Endothelial cell of umbilical vein (primary cell): ENCODE measurements around the gene SMPX. TPM values are rescaled to one million over a fixed set of nuclear protein-coding genes. Genes with fewer than 3 reads are reported as not detected.

ENCODE experiments used
- BruUV-seq: library from RNA; stranded (reverse); fragments of 400-500 nt; replicated peaks from 2 replicates; lab custom pipeline; 2021; lab: Mats Ljungman, UMichigan
- CTCF ChIA-PET: fragments of 300-600, 350-600 bp; sonication (Branson Sonifier 250); formaldehyde crosslinking; loops from one replicate; lab custom pipeline; 2021; ENCODE audit warnings: antibody characterized with exemption, inconsistent platforms; lab: Charles Lee
- POLR2A ChIA-PET: fragments of 300-600, 350-600 bp; sonication (Branson Sonifier 250); formaldehyde crosslinking; loops from one replicate; lab custom pipeline; 2021; ENCODE audit warnings: antibody characterized with exemption, inconsistent platforms; lab: Charles Lee
- DNase-seq: peaks from one replicate; pipeline ENCODE4 v3.0.0-alpha.2; 2011; ENCODE audit warnings: low read depth, low spot score
- FAIRE-seq: peaks from 2 replicates; lab custom pipeline; 2011; peaks lifted over from hg19 to GRCh38; lab: Jason Lieb, UNC
- H2AFZ ChIP-seq: 2 replicates; pipeline ENCODE4 v1.6.0; 2012; ENCODE audit warnings: low read depth, low read length, control low read depth, inconsistent platforms
- H3K27ac ChIP-seq: 2 replicates; pipeline ENCODE4 v1.5.1; 2011; ENCODE audit warnings: low read depth, mild to moderate bottlenecking, control low read depth, low read length, moderate library complexity; ENCODE audit not compliant: insufficient read depth
- H3K27me3 ChIP-seq, 2 experiments: 2 replicates each; pipeline versions ENCODE4 v1.6.0 to v1.6.1; 2011; ENCODE audit warnings: low read length in 2 of 2, mixed read lengths in 1 of 2; ENCODE audit not compliant: control insufficient read depth in 2 of 2, insufficient read depth in 2 of 2
- H3K36me3 ChIP-seq, 2 experiments: 2 replicates in 1 of 2; 3 replicates in 1 of 2; pipeline ENCODE4 v1.5.1; 2011; ENCODE audit warnings: low read length in 2 of 2, mild to moderate bottlenecking in 1 of 2, moderate library complexity in 1 of 2; ENCODE audit not compliant: control insufficient read depth in 2 of 2, insufficient read depth in 2 of 2; ENCODE audit errors: extremely low read depth in 1 of 2
- H3K4me1 ChIP-seq: 3 replicates; pipeline ENCODE4 v1.5.1; 2011; ENCODE audit warnings: mild to moderate bottlenecking, low read length; ENCODE audit not compliant: control insufficient read depth, insufficient read depth; ENCODE audit errors: extremely low read depth
- H3K4me2 ChIP-seq: 2 replicates; pipeline ENCODE4 v1.6.1; 2011; ENCODE audit warnings: low read length, control low read depth, mixed read lengths; ENCODE audit not compliant: insufficient read depth
- H3K4me3 ChIP-seq, 3 experiments: fragments of 200-600 bp in 1 of 3; sonication (generic), shearing (Covaris generic) in 1 of 3; replicated peaks in 1 of 3; 2 replicates each; pipeline ENCODE4 v1.5.1; 2011 to 2016; ENCODE audit warnings: control low read depth in 3 of 3, low read length in 3 of 3, mild to moderate bottlenecking in 2 of 3, inconsistent platforms in 1 of 3, low read depth in 1 of 3, moderate library complexity in 1 of 3; ENCODE audit not compliant: insufficient read depth in 1 of 3
- H3K79me2 ChIP-seq: 2 replicates; pipeline ENCODE4 v1.6.0; 2012; ENCODE audit warnings: low read length, inconsistent platforms; ENCODE audit not compliant: control insufficient read depth, insufficient read depth
- H3K9ac ChIP-seq: replicated peaks from 2 replicates; pipeline ENCODE3; 2011; ENCODE audit warnings: low read length, control low read depth; ENCODE audit not compliant: insufficient read depth; ENCODE audit errors: extremely low read depth
- H3K9me1 ChIP-seq: replicated peaks from 3 replicates; pipeline ENCODE4 v1.6.0; 2011; ENCODE audit warnings: mild to moderate bottlenecking, low read length; ENCODE audit not compliant: control insufficient read depth, insufficient read depth; ENCODE audit errors: extremely low read depth
- H3K9me3 ChIP-seq: replicated peaks from 2 replicates; pipeline ENCODE4 v1.5.1; 2012; ENCODE audit warnings: low read length, inconsistent platforms; ENCODE audit not compliant: control insufficient read depth, insufficient read depth
- H4K20me1 ChIP-seq: replicated peaks from 2 replicates; pipeline ENCODE3; 2011; ENCODE audit warnings: mild to moderate bottlenecking, low read length; ENCODE audit not compliant: control insufficient read depth, insufficient read depth; ENCODE audit errors: extremely low read depth
- EZH2 ChIP-seq: IDR thresholded peaks from 2 replicates; pipeline ENCODE4 v1.6.1; 2012; ENCODE audit warnings: borderline replicate concordance, low read depth, mild to moderate bottlenecking, moderate library complexity, low read length, inconsistent platforms; ENCODE audit not compliant: severe bottlenecking
- GATA2 ChIP-seq: IDR thresholded peaks from 2 replicates; pipeline ENCODE4 v1.7.0; 2011; ENCODE audit warnings: low read depth, mild to moderate bottlenecking, moderate library complexity, mixed read lengths, low read length; ENCODE audit not compliant: insufficient read length, insufficient read depth
- JUN ChIP-seq: IDR thresholded peaks from 2 replicates; pipeline ENCODE4 v1.6.1; 2011; ENCODE audit warnings: borderline replicate concordance, low read depth; ENCODE audit not compliant: insufficient read length, insufficient read depth
- MYC ChIP-seq: IDR thresholded peaks from one replicate; pipeline ENCODE4 v1.6.1; 2011; ENCODE audit warnings: mild to moderate bottlenecking, low read depth, low read length
- POLR2A ChIP-seq: IDR thresholded peaks from 2 replicates; pipeline ENCODE4 v1.6.1; 2012; ENCODE audit warnings: low read depth, mild to moderate bottlenecking, control low read depth, low read length
- POLR2AphosphoS5 ChIP-seq: IDR thresholded peaks from 2 replicates; pipeline ENCODE4 v1.6.1; 2012; ENCODE audit warnings: low read depth, mild to moderate bottlenecking, control low read depth, low read length, moderate library complexity; ENCODE audit not compliant: insufficient read depth
- dilution Hi-C: fragments of 300-500 bp; cut with MboI; formaldehyde crosslinking; loops from one replicate; pipeline ENCODE4 v1.15.0; 2019; ENCODE audit warnings: low sequenced_read_pairs; ENCODE audit not compliant: extremely low pct_ligation_motif_present
- intact Hi-C: fragments of 100-400 bp; cut with micrococcal nuclease; formaldehyde crosslinking; loops from one replicate; pipeline ENCODE4 v1.10.0; 2022
- polyA plus RNA-seq, 4 experiments: library from polyadenylated mRNA; depleted of rRNA in 3 of 4; stranded (reverse) in 3 of 4; unstranded in 1 of 4; fragments of >200 nt; gene quantifications; 2 replicates each; pipeline versions ENCODE4 v1.2.1 to v1.2.3, GENCODE V29; 2011 to 2012; ENCODE audit warnings: missing spikeins in 1 of 4
- total RNA-seq: library from RNA; stranded (reverse); gene quantifications from 2 replicates; pipeline ENCODE4 v1.2.3, GENCODE V29; 2021
- TF ChIP-seq, protein P1 (sequence below): IDR thresholded peaks from 2 replicates; pipeline ENCODE4 v1.6.1; 2011; ENCODE audit not compliant: insufficient read depth, insufficient read length
- TF ChIP-seq, protein P2 (sequence below), 2 donors: IDR thresholded peaks; 1 replicate in 1 of 2; 2 replicates in 1 of 2; pipeline ENCODE4 v1.5.1; 2011; ENCODE audit warnings: low read length in 2 of 2, mild to moderate bottlenecking in 2 of 2, moderate library complexity in 2 of 2, control low read depth in 1 of 2, inconsistent platforms in 1 of 2, low read depth in 1 of 2; ENCODE audit not compliant: insufficient read depth in 1 of 2; ENCODE audit errors: extremely low read depth in 1 of 2

SMPX gene
- total and polyA plus RNA-seq, 2 donors (not counting 3 experiments of a cell fraction or from before 2014, with no cell fraction given): not detected

DNA sequence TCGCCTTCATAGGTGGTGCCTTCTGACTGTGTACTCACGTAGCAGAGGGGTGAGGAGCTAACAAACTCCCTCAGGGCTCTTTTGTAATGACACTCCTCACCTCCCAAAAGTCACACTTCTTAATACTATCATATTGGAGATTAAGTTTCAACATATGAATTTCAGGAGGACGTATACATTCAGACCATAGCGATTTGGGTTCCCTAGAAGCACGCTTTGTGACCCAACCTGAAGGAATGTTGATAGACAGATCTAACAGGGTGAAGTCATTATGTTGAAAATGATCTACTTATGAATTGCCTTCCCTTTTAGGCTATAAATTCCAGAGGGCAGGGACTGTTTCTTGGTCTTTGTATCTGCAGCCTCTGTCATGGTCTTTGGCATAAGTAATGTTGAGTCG, 96.6 kb downstream of the SMPX start:
- FAIRE-seq: no peak
- ChIA-PET POLR2A (no interaction called here), CTCF (no interaction called here)
- peaks cover 12 to 18% of the 10 kb centered on the region in 2 experiments for H3K27me3 ChIP-seq
- no peaks in the 10 kb centered on the region for H3K36me3 ChIP-seq
- H3K4me3 ChIP-seq: no peak overlapping the region
- H3K27ac ChIP-seq: no peak overlapping the region
- H3K9me1 ChIP-seq: no peaks in the 10 kb centered on the region
- H3K79me2 ChIP-seq: no peaks in the 10 kb centered on the region
- intact Hi-C loops: no loop called here
- H3K4me2 ChIP-seq: no peak overlapping the region
- H3K4me1 ChIP-seq: no peaks in the 10 kb centered on the region
- H2AFZ ChIP-seq: no peak overlapping the region
- TF ChIP-seq JUN (no peak), EZH2 (no peak), GATA2 (no peak), MYC (no peak), POLR2AphosphoS5 (no peak), POLR2A (no peak)
- TF ChIP-seq, protein P1, sequence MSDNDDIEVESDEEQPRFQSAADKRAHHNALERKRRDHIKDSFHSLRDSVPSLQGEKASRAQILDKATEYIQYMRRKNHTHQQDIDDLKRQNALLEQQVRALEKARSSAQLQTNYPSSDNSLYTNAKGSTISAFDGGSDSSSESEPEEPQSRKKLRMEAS: no peak
- TF ChIP-seq, protein P2, sequence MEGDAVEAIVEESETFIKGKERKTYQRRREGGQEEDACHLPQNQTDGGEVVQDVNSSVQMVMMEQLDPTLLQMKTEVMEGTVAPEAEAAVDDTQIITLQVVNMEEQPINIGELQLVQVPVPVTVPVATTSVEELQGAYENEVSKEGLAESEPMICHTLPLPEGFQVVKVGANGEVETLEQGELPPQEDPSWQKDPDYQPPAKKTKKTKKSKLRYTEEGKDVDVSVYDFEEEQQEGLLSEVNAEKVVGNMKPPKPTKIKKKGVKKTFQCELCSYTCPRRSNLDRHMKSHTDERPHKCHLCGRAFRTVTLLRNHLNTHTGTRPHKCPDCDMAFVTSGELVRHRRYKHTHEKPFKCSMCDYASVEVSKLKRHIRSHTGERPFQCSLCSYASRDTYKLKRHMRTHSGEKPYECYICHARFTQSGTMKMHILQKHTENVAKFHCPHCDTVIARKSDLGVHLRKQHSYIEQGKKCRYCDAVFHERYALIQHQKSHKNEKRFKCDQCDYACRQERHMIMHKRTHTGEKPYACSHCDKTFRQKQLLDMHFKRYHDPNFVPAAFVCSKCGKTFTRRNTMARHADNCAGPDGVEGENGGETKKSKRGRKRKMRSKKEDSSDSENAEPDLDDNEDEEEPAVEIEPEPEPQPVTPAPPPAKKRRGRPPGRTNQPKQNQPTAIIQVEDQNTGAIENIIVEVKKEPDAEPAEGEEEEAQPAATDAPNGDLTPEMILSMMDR (IDR thresholded peaks at IDR 0.05; ENCODE audit: extremely low read depth in 1 of 2, insufficient read depth in 1 of 2, low read depth in 1 of 2, low read length in 2 of 2): no peak
- H4K20me1 ChIP-seq: no peaks in the 10 kb centered on the region
- dilution Hi-C loops: no loop called here
- H3K9ac ChIP-seq: no peak overlapping the region
- no peaks in the 10 kb centered on the region for H3K9me3 ChIP-seq
- BruUV-seq: no TSS peak
- no peak for DNase-seq
